B cell (primary cell): ENCODE data around the gene ROM1. TPM values are rescaled to one million over a fixed set of nuclear protein-coding genes. Genes with fewer than 3 reads are reported as not detected.

Source experiments
- ATAC-seq: fragments of 200-7000 bp; cut with Tn5 transposase; one replicate; pipeline ENCODE4 v1.10.0; 2021; ENCODE audit warnings: low read depth, mild to moderate bottlenecking, moderate number of reproducible peaks, moderate library complexity
- CTCF ChIA-PET: fragments of 350-600 bp; sonication (Branson Sonifier 250); formaldehyde crosslinking; loops from one replicate; lab custom pipeline; 2021; ENCODE audit warnings: antibody characterized with exemption, inconsistent platforms; lab: Charles Lee
- POLR2A ChIA-PET: fragments of 350-600 bp; sonication (Branson Sonifier 250); formaldehyde crosslinking; loops from one replicate; lab custom pipeline; 2021; ENCODE audit warnings: antibody characterized with exemption; lab: Charles Lee
- DNase-seq: peaks from one replicate; pipeline ENCODE4 v3.0.0; 2013
- H2AFZ ChIP-seq: 2 replicates; pipeline ENCODE4 v1.6.1; 2012; ENCODE audit warnings: mild to moderate bottlenecking, low read depth, low read length; ENCODE audit not compliant: insufficient read depth, poor library complexity, severe bottlenecking
- H3K27ac ChIP-seq, 2 donors: 1 replicate in 1 of 2; 2 replicates in 1 of 2; pipeline ENCODE4 v1.5.1; 2012 to 2013; ENCODE audit warnings: low read length in 2 of 2, mild to moderate bottlenecking in 2 of 2, moderate library complexity in 1 of 2
- H3K27me3 ChIP-seq, 4 experiments: fragments of 200-600 bp in 1 of 4; sonication (generic) in 1 of 4; replicated peaks in 1 of 4; 1 replicate in 2 of 4; 2 replicates in 2 of 4; pipeline versions ENCODE4 v1.6.1 to v1.7.0; 2013 to 2016; ENCODE audit warnings: low read length in 3 of 4, mild to moderate bottlenecking in 2 of 4, mixed read lengths in 1 of 4, moderate library complexity in 1 of 4; ENCODE audit not compliant: insufficient read depth in 4 of 4, control insufficient read depth in 3 of 4; ENCODE audit errors: control extremely low read depth in 1 of 4
- H3K36me3 ChIP-seq, 2 experiments: replicated peaks in 1 of 2; 1 replicate in 1 of 2; 2 replicates in 1 of 2; pipeline versions ENCODE4 v1.6.1 to v1.7.1; 2013; ENCODE audit warnings: low read length in 1 of 2; ENCODE audit not compliant: insufficient read depth in 2 of 2, control insufficient read depth in 1 of 2; ENCODE audit errors: control extremely low read depth in 1 of 2, extremely low read depth in 1 of 2
- H3K4me1 ChIP-seq, 2 donors: fragments of 200-600 bp in 1 of 2; sonication (generic) in 1 of 2; 1 replicate in 1 of 2; 2 replicates in 1 of 2; pipeline versions ENCODE4 v1.5.1 to v1.6.1; 2013 to 2017; ENCODE audit warnings: low read length in 2 of 2; ENCODE audit not compliant: control insufficient read depth in 2 of 2, insufficient read depth in 2 of 2
- H3K4me2 ChIP-seq: replicated peaks from 2 replicates; pipeline ENCODE3; 2012; ENCODE audit warnings: mild to moderate bottlenecking, low read depth, low read length; ENCODE audit not compliant: poor library complexity, severe bottlenecking
- H3K4me3 ChIP-seq, 5 experiments: fragments of 200-600 bp in 1 of 5; sonication (generic) in 1 of 5; 1 replicate in 3 of 5; 2 replicates in 2 of 5; pipeline versions ENCODE4 v1.5.1 to v1.7.0; 2011 to 2016; ENCODE audit warnings: low read length in 4 of 5, mild to moderate bottlenecking in 4 of 5, low read depth in 2 of 5, control low read depth in 1 of 5, moderate library complexity in 1 of 5; ENCODE audit not compliant: insufficient read depth in 1 of 5; ENCODE audit errors: control extremely low read depth in 1 of 5, extremely low read depth in 1 of 5
- H3K79me2 ChIP-seq: fragments of 200-600 bp; sonication (generic); one replicate; pipeline ENCODE4 v1.6.0; 2016; ENCODE audit warnings: low read length; ENCODE audit not compliant: control insufficient read depth, insufficient read depth
- H3K9ac ChIP-seq: fragments of 200-600 bp; sonication (generic); 2 replicates; pipeline ENCODE4 v1.6.1; 2017; ENCODE audit warnings: mild to moderate bottlenecking, low read length, moderate library complexity
- H3K9me3 ChIP-seq, 3 donors: one replicate each; pipeline versions ENCODE4 v1.6.1 to v1.7.1; 2013; ENCODE audit warnings: low read length in 2 of 3; ENCODE audit not compliant: control insufficient read depth in 2 of 3, insufficient read depth in 1 of 3; ENCODE audit errors: control extremely low read depth in 1 of 3
- H4K20me1 ChIP-seq: 2 replicates; pipeline ENCODE4 v1.6.0; 2012; ENCODE audit warnings: mild to moderate bottlenecking, low read length; ENCODE audit not compliant: insufficient read depth, control insufficient read depth, poor library complexity, severe bottlenecking
- H3K27ac Mint-ChIP-seq: one replicate; pipeline ENCODE4 v1.8.0; 2021; ENCODE audit warnings: mixed read lengths
- H3K27me3 Mint-ChIP-seq: one replicate; pipeline ENCODE4 v1.8.0; 2021; ENCODE audit warnings: mixed read lengths
- H3K4me1 Mint-ChIP-seq: one replicate; pipeline ENCODE4 v1.8.0; 2021; ENCODE audit warnings: mixed read lengths
- H3K4me3 Mint-ChIP-seq: one replicate; pipeline ENCODE4 v1.8.0; 2021; ENCODE audit warnings: mixed read lengths
- H3K9me3 Mint-ChIP-seq: one replicate; pipeline ENCODE4 v1.8.0; 2022; ENCODE audit warnings: mixed read lengths; ENCODE audit not compliant: insufficient read depth
- EZH2 ChIP-seq: IDR thresholded peaks from 2 replicates; pipeline ENCODE4 v1.6.1; 2012; ENCODE audit warnings: borderline replicate concordance, low read depth, mild to moderate bottlenecking, moderate library complexity, low read length; ENCODE audit not compliant: insufficient read depth, poor library complexity, severe bottlenecking
- WGBS: methylation state at CpG from one replicate; pipeline ENCODE4 v1.1.5; 2013; ENCODE audit warnings: missing lambda C conversion rate; ENCODE audit not compliant: insufficient coverage; 5-methylcytosine and 5-hydroxymethylcytosine counted together
- intact Hi-C: fragments of 100-400 bp; cut with micrococcal nuclease; formaldehyde crosslinking; loops from one replicate; pipeline ENCODE4 v1.10.0; 2022
- polyA plus RNA-seq: library from polyadenylated mRNA; depleted of rRNA; stranded (reverse); fragments of >200 nt; gene quantifications from 2 replicates; pipeline ENCODE4 v1.2.3, GENCODE V29; 2012
- total RNA-seq, 2 donors: library from RNA; stranded (reverse); fragments of 120-200 nt in 1 of 2; gene quantifications; 1 replicate in 1 of 2; 2 replicates in 1 of 2; pipeline versions ENCODE4 v1.2.3 to v1.2.4, GENCODE V29; 2013 to 2022
- TF ChIP-seq, protein P1 (sequence below): fragments of 200-600 bp; IDR thresholded peaks from one replicate; pipeline ENCODE4 v1.8.0; 2022; ENCODE audit warnings: antibody characterized with exemption, mild to moderate bottlenecking

Gene ROM1
- total and polyA plus RNA-seq, 2 donors (not counting 1 experiment from before 2014, with no cell fraction given): 1.3 to 2.0 TPM

DNA sequence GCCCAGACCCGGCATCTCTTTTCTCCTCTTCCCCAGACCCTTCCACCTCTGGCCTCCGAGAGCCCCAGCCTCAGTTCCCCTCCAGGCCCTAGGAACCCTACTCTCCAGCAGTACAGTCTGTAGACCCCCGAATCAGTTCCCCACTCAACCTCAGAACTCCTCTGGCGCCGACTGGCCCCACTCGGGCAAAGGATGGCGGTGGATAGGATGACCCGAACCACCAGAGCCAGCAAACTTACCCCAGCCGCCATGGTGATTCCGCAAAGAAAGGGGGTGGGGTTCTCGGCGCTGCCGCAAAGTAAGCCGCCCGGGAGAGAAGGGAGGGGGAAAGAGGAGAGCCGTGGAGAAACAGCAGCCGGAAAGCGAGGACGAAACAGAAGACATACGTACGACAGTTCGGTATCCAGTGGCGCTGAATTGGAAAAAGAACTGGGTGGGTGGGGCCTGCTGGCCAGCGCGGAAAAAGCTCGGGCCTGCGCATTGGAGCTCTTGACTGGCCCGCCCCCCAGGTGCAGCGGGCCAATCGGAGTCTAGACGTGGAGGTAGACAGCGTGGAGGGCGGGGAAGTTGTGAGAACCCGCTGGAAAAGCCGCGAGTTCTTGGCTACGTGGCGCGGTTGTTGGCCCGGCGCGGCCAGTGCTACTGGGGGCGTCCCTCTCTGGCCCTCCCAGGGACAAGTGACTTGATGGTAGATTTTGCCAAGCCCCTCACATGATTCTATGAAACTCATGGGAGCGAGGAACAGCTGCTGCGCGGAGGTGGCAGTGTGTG lies 39.3 kb upstream of the ROM1 start, which contains the start of gene EEF1G:
Gene EEF1G (minus strand): TSS at position 300 of the 771 bp plus-strand sequence. CDS start 49 bp downstream, at position 251.
- peaks cover 6 to 46% of the 10 kb centered on the region in 2 experiments for H3K36me3 ChIP-seq
- ChIA-PET POLR2A (interaction anchor here (0.9 to 2.3 kb wide), 18 partner anchors 12 to 267 kb away, joined by 3 to 35 read pairs (median 4); partner anchors contain the start of genes B3GAT3, C11orf98, CSKMT and HNRNPUL2), CTCF (interaction anchor here (0.7 to 6.1 kb wide), 11 partner anchors 8 to 213 kb away, joined by 3 to 33 read pairs (median 4); partner anchors contain the start of genes EML3, LBHD1, TUT1 and UQCC3)
- WGBS: under 1% methylated on average over 41 of the region's 46 CpGs
- Mint-ChIP-seq H3K4me3 (peak within 1 kb of the TSS; percentile 92), H3K27me3 (no peaks in the 10 kb centered on the region), H3K9me3 (no peaks in the 10 kb centered on the region), H3K27ac (peak within 1 kb of the TSS; percentile 95), H3K4me1 (peaks cover 50% of the 10 kb centered on the region)
- peaks cover 12 to 25% of the 10 kb centered on the region in 2 donors for H3K4me1 ChIP-seq
- H3K9ac ChIP-seq: peak within 1 kb of the TSS; percentile 86
- H3K9me3 ChIP-seq: peaks cover 0 to 3% (median 0%) of the 10 kb centered on the region in 3 donors
- H2AFZ ChIP-seq: peak within 1 kb of the TSS; percentile 89
- peaks cover 18% of the 10 kb centered on the region for H3K79me2 ChIP-seq
- H3K4me2 ChIP-seq: peak within 1 kb of the TSS; percentile 90
- no peaks in the 10 kb centered on the region for H3K27me3 ChIP-seq
- TF ChIP-seq, protein P1, sequence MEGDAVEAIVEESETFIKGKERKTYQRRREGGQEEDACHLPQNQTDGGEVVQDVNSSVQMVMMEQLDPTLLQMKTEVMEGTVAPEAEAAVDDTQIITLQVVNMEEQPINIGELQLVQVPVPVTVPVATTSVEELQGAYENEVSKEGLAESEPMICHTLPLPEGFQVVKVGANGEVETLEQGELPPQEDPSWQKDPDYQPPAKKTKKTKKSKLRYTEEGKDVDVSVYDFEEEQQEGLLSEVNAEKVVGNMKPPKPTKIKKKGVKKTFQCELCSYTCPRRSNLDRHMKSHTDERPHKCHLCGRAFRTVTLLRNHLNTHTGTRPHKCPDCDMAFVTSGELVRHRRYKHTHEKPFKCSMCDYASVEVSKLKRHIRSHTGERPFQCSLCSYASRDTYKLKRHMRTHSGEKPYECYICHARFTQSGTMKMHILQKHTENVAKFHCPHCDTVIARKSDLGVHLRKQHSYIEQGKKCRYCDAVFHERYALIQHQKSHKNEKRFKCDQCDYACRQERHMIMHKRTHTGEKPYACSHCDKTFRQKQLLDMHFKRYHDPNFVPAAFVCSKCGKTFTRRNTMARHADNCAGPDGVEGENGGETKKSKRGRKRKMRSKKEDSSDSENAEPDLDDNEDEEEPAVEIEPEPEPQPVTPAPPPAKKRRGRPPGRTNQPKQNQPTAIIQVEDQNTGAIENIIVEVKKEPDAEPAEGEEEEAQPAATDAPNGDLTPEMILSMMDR: no peak
- no peak for TF ChIP-seq EZH2
- intact Hi-C loops: loop anchor here (1.0 to 5.0 kb wide), 8 partner anchors 13 to 307 kb away; partner anchors contain the start of genes BSCL2, GNG3, SLC3A2 and STX5
- peaks cover 8% of the 10 kb centered on the region for H4K20me1 ChIP-seq
- ATAC-seq (peak; percentile 93), DNase-seq (peak; percentile 99)
- peak within 1 kb of the TSS; percentile 84 to 88 for H3K27ac ChIP-seq
- H3K4me3 ChIP-seq: peak within 1 kb of the TSS; percentile 74 to 99 (median 80)
